ENCODE measurements around the gene GRIK3.

The GRIK3 gene

DNA sequence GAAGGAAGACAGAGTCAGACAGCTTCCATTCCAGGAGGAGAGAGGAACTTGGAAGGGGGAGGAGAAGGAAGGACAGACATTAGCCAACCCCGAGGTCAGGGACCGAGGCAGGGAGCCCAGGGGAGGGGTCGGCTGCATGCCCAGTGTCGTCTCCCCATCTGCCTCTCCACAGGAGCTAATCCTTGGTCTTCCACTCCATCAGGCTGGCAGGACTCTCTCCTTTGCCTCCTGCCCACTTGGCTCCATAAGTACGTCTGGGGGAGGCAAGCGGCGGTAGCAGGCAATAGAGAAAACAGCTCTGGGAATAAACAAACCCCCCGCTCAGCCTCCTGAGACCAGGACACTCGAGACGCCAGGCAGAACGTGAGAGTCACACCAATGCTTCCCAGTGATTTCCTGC, 71.3 kb downstream of the GRIK3 start:
- Histone ChIP-seq H2AK5ac (ENCODE audit: low read length) (no peak overlapping the region), H3K4me2 (ENCODE audit: low read length) (no peak overlapping the region)

DNA sequence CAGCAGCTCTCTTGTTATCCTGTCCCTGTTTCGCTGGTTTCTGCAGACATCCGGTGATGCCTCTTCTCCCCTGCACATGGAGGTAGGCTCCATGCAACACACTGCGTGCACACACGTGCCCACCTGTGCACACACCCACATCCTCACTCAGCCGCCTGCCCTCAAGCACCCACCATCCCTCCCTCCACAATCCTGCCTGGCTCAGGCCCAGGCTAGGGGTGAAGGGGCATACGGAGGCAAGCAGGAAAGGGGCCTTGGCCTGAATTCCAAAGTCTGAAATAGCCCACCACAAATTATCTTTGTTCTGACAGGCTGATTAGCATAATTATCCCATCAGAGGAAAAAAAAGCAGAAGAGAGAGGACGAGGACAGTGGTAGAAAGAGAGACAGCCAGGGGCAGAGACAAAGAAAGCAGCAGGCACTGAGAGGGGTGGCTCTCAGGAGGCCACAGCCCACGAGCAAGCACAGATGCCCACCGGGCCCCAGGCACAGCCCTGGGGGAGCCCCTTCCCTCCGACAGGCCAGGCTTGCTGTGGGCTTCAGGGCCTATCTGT, 73.2 kb downstream of the GRIK3 start:
- Histone ChIP-seq H3K79me2 (ENCODE audit: control insufficient read depth, insufficient read depth, low read length, poor library complexity) (no peaks in the 10 kb centered on the region), H3K14ac (ENCODE audit: low read length) (no peak overlapping the region), H2AK5ac (ENCODE audit: low read length) (no peak overlapping the region), H4K91ac (ENCODE audit: low read depth, low read length) (no peak overlapping the region), H3K27me3 (ENCODE audit: insufficient read depth, low read length) (no peaks in the 10 kb centered on the region), H4K12ac (ENCODE audit: low read depth, low read length) (no peak overlapping the region), H4K8ac (ENCODE audit: low read depth, low read length) (no peak overlapping the region), H2BK12ac (ENCODE audit: low read length) (no peak overlapping the region), H3K4ac (ENCODE audit: low read depth, low read length) (no peak overlapping the region), H3K23ac (ENCODE audit: low read length) (no peak overlapping the region), H3K4me1 (ENCODE audit: control insufficient read depth in 1 of 2, insufficient read depth in 2 of 2, low read length in 2 of 2) (no peaks in the 10 kb centered on the region), H3K79me1 (ENCODE audit: low read length) (no peaks in the 10 kb centered on the region), H3K36me3 (ENCODE audit: control insufficient read depth in 1 of 2, insufficient read depth in 2 of 2, low read length in 2 of 2) (no peaks in the 10 kb centered on the region), H2BK120ac (ENCODE audit: insufficient read depth, low read length, poor library complexity) (no peak overlapping the region), H3K9ac (ENCODE audit: low read length) (no peak overlapping the region), H3K4me3 (ENCODE audit: low read depth, low read length) (no peak overlapping the region), H3K18ac (ENCODE audit: low read length) (no peak overlapping the region), H3K27ac (ENCODE audit: low read depth, low read length) (no peak overlapping the region), H2AFZ (ENCODE audit: insufficient read depth, low read length, poor library complexity) (no peak overlapping the region), H2BK5ac (ENCODE audit: low read depth, low read length, poor library complexity) (no peak overlapping the region), H3K9me3 (ENCODE audit: insufficient read depth, low read depth, low read length) (no peaks in the 10 kb centered on the region), H3K4me2 (ENCODE audit: low read length) (no peak overlapping the region)
- no CpG with 5 or more reads among the region's 10 CpGs for WGBS (ENCODE audit: extremely low coverage, insufficient coverage, insufficient read length)
- DNase-seq: no peak

More for the DNA sequence above, 71.3 kb downstream of the GRIK3 start:
- Histone ChIP-seq H4K91ac (ENCODE audit: low read depth, low read length) (no peak overlapping the region), H3K9ac (ENCODE audit: low read length) (no peak overlapping the region), H3K4me3 (ENCODE audit: low read depth, low read length) (no peak overlapping the region), H2BK120ac (ENCODE audit: insufficient read depth, low read length, poor library complexity) (no peak overlapping the region), H3K79me2 (ENCODE audit: control insufficient read depth, insufficient read depth, low read length, poor library complexity) (no peaks in the 10 kb centered on the region), H3K4me1 (ENCODE audit: control insufficient read depth in 1 of 2, insufficient read depth in 2 of 2, low read length in 2 of 2) (no peaks in the 10 kb centered on the region), H2AFZ (ENCODE audit: insufficient read depth, low read length, poor library complexity) (no peak overlapping the region), H3K36me3 (ENCODE audit: control insufficient read depth in 1 of 2, insufficient read depth in 2 of 2, low read length in 2 of 2) (no peaks in the 10 kb centered on the region), H3K14ac (ENCODE audit: low read length) (no peak overlapping the region), H3K27ac (ENCODE audit: low read depth, low read length) (no peak overlapping the region), H3K18ac (ENCODE audit: low read length) (no peak overlapping the region), H3K79me1 (ENCODE audit: low read length) (no peaks in the 10 kb centered on the region), H2BK12ac (ENCODE audit: low read length) (no peak overlapping the region), H3K23ac (ENCODE audit: low read length) (no peak overlapping the region), H4K8ac (ENCODE audit: low read depth, low read length) (no peak overlapping the region), H4K12ac (ENCODE audit: low read depth, low read length) (no peak overlapping the region), H3K4ac (ENCODE audit: low read depth, low read length) (no peak overlapping the region), H3K9me3 (ENCODE audit: insufficient read depth, low read depth, low read length) (no peaks in the 10 kb centered on the region), H3K27me3 (ENCODE audit: insufficient read depth, low read length) (no peaks in the 10 kb centered on the region), H2BK5ac (ENCODE audit: low read depth, low read length, poor library complexity) (no peak overlapping the region)
- no CpG with 5 or more reads among the region's 11 CpGs for WGBS (ENCODE audit: extremely low coverage, insufficient coverage, insufficient read length)
- DNase-seq: no peak

DNA sequence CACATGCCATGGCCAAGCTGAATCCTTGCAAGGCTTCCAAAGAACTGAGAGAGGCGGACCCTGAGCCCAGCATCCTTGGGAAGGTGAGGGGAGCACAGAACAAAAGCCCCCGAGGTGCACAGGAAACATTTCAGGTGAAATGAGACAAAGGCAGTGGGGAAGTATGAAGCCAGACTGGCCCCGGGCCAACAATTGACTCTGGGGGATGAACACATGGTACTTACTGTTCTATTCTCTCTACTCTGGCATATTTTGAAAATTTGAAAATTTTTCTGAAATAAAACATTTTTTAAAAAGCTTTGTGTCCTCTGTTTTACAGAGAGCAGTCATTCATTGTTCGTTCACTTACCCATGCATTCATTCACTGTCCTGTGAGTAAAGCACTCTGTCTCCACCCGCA, 77.7 kb downstream of the GRIK3 start:
- H3K9ac ChIP-seq (ENCODE audit: low read length): no peak overlapping the region
- no peak overlapping the region for H2AFZ ChIP-seq (ENCODE audit: insufficient read depth, low read length, poor library complexity)
- WGBS (ENCODE audit: extremely low coverage, insufficient coverage, insufficient read length): no CpG with 5 or more reads among the region's 5 CpGs

DNA sequence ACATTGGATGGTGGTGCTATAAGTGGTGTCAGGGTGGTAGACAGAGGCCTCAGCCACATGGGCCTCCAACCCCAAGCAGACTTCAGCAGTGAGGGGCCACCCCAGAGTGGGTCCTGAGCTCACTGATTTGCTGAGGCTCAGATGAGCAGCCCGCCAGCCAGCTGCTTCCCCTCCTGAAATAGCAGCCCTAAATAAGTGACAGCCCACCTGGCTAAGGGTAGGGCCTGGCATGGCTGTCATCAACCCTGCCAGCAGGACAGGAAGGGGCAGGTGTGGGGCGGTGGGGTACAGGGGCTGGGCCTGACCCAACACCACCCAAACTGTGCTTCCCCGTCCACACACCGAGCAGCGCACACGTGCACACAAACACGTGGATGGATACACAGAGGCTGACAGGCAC, 79.3 kb downstream of the GRIK3 start:
- H3K4me3 ChIP-seq (ENCODE audit: low read depth, low read length): no peak overlapping the region
- no peak overlapping the region for H3K4me2 ChIP-seq (ENCODE audit: low read length)
- no peak overlapping the region for H2AFZ ChIP-seq (ENCODE audit: insufficient read depth, low read length, poor library complexity)
- H3K79me1 ChIP-seq (ENCODE audit: low read length): no peaks in the 10 kb centered on the region
- H4K8ac ChIP-seq (ENCODE audit: low read depth, low read length): no peak overlapping the region
- H3K4ac ChIP-seq (ENCODE audit: low read depth, low read length): no peak overlapping the region
- no peak overlapping the region for H2BK5ac ChIP-seq (ENCODE audit: low read depth, low read length, poor library complexity)
- H3K27ac ChIP-seq (ENCODE audit: low read depth, low read length): no peak overlapping the region
- DNase-seq: no peak
- WGBS (ENCODE audit: extremely low coverage, insufficient coverage, insufficient read length): no CpG with 5 or more reads among the region's 7 CpGs
- no peak overlapping the region for H2BK120ac ChIP-seq (ENCODE audit: insufficient read depth, low read length, poor library complexity)
- H3K9me3 ChIP-seq (ENCODE audit: insufficient read depth, low read depth, low read length): no peaks in the 10 kb centered on the region
- no peaks in the 10 kb centered on the region for H3K4me1 ChIP-seq (ENCODE audit: control insufficient read depth in 1 of 2, insufficient read depth in 2 of 2, low read length in 2 of 2)
- no peak overlapping the region for H3K9ac ChIP-seq (ENCODE audit: low read length)
- no peak overlapping the region for H3K18ac ChIP-seq (ENCODE audit: low read length)
- no peak overlapping the region for H3K23ac ChIP-seq (ENCODE audit: low read length)
- no peaks in the 10 kb centered on the region for H3K27me3 ChIP-seq (ENCODE audit: insufficient read depth, low read length)
- H3K79me2 ChIP-seq (ENCODE audit: control insufficient read depth, insufficient read depth, low read length, poor library complexity): no peaks in the 10 kb centered on the region
- no peaks in the 10 kb centered on the region for H3K36me3 ChIP-seq (ENCODE audit: control insufficient read depth in 1 of 2, insufficient read depth in 2 of 2, low read length in 2 of 2)
- no peak overlapping the region for H4K91ac ChIP-seq (ENCODE audit: low read depth, low read length)
- no peak overlapping the region for H2BK12ac ChIP-seq (ENCODE audit: low read length)
- H4K12ac ChIP-seq (ENCODE audit: low read depth, low read length): no peak overlapping the region
- no peak overlapping the region for H2AK5ac ChIP-seq (ENCODE audit: low read length)
- no peak overlapping the region for H3K14ac ChIP-seq (ENCODE audit: low read length)

More for the DNA sequence above, 77.7 kb downstream of the GRIK3 start:
- no peak overlapping the region for H4K12ac ChIP-seq (ENCODE audit: low read depth, low read length)
- H3K79me1 ChIP-seq (ENCODE audit: low read length): no peaks in the 10 kb centered on the region
- no peak for DNase-seq
- no peak overlapping the region for H2AK5ac ChIP-seq (ENCODE audit: low read length)
- no peaks in the 10 kb centered on the region for H3K9me3 ChIP-seq (ENCODE audit: insufficient read depth, low read depth, low read length)
- H3K27ac ChIP-seq (ENCODE audit: low read depth, low read length): no peak overlapping the region
- H4K8ac ChIP-seq (ENCODE audit: low read depth, low read length): no peak overlapping the region
- H3K4me3 ChIP-seq (ENCODE audit: low read depth, low read length): no peak overlapping the region
- H3K4me2 ChIP-seq (ENCODE audit: low read length): no peak overlapping the region
- no peak overlapping the region for H3K14ac ChIP-seq (ENCODE audit: low read length)
- H3K27me3 ChIP-seq (ENCODE audit: insufficient read depth, low read length): no peaks in the 10 kb centered on the region
- H3K18ac ChIP-seq (ENCODE audit: low read length): no peak overlapping the region
- no peak overlapping the region for H3K23ac ChIP-seq (ENCODE audit: low read length)
- H2BK12ac ChIP-seq (ENCODE audit: low read length): no peak overlapping the region
- H2BK5ac ChIP-seq (ENCODE audit: low read depth, low read length, poor library complexity): no peak overlapping the region
- no peak overlapping the region for H3K4ac ChIP-seq (ENCODE audit: low read depth, low read length)
- no peak overlapping the region for H4K91ac ChIP-seq (ENCODE audit: low read depth, low read length)
- no peak overlapping the region for H2BK120ac ChIP-seq (ENCODE audit: insufficient read depth, low read length, poor library complexity)
- H3K4me1 ChIP-seq (ENCODE audit: control insufficient read depth in 1 of 2, insufficient read depth in 2 of 2, low read length in 2 of 2): no peaks in the 10 kb centered on the region
- no peaks in the 10 kb centered on the region for H3K36me3 ChIP-seq (ENCODE audit: control insufficient read depth in 1 of 2, insufficient read depth in 2 of 2, low read length in 2 of 2)
- H3K79me2 ChIP-seq (ENCODE audit: control insufficient read depth, insufficient read depth, low read length, poor library complexity): no peaks in the 10 kb centered on the region
